H1 (cell line): ENCODE results near the gene QSOX1. TPM values are rescaled to one million over a fixed set of nuclear protein-coding genes. Genes with fewer than 3 reads are reported as not detected.

Experiments used
- CTCF ChIA-PET: fragments of 300-600 bp; sonication (Branson Sonifier 250); formaldehyde crosslinking; loops from one replicate; lab custom pipeline; 2021; ENCODE audit not compliant: partially characterized antibody; lab: Charles Lee
- POLR2A ChIA-PET: fragments of 300-600 bp; sonication (Branson Sonifier 250); formaldehyde crosslinking; loops from one replicate; lab custom pipeline; 2021; ENCODE audit warnings: inconsistent platforms; ENCODE audit not compliant: partially characterized antibody; lab: Charles Lee
- DNase-seq, 2 experiments: peaks; one replicate each; pipeline versions ENCODE4 v3.0.0 to v3.0.0-alpha.2; 2010 to 2022; ENCODE audit warnings: low spot score in 2 of 2, low read depth in 1 of 2, mixed read lengths in 1 of 2
- FAIRE-seq: peaks from 2 replicates; lab custom pipeline; 2011; peaks lifted over from hg19 to GRCh38; lab: Jason Lieb, UNC
- H2AFZ ChIP-seq: 2 replicates; pipeline ENCODE4 v1.8.1; 2012; ENCODE audit warnings: low read length, inconsistent platforms
- H2AK5ac ChIP-seq: 2 replicates; pipeline ENCODE4 v1.6.1; 2013; ENCODE audit warnings: low read depth, low read length
- H2BK120ac ChIP-seq: replicated peaks from 2 replicates; pipeline ENCODE3; 2013; ENCODE audit warnings: low read depth, low read length, inconsistent platforms
- H2BK12ac ChIP-seq: 2 replicates; pipeline ENCODE4 v1.6.1; 2013; ENCODE audit warnings: low read depth, low read length
- H2BK15ac ChIP-seq: 2 replicates; pipeline ENCODE4 v1.6.1; 2013; ENCODE audit warnings: low read length
- H2BK20ac ChIP-seq: 2 replicates; pipeline ENCODE4 v1.6.1; 2013; ENCODE audit warnings: low read length
- H2BK5ac ChIP-seq: 2 replicates; pipeline ENCODE4 v1.6.1; 2013; ENCODE audit warnings: low read depth, low read length
- H3K14ac ChIP-seq: 2 replicates; pipeline ENCODE4 v1.6.1; 2013; ENCODE audit warnings: inconsistent platforms; ENCODE audit not compliant: insufficient read length
- H3K18ac ChIP-seq: 2 replicates; pipeline ENCODE4 v1.6.1; 2013; ENCODE audit warnings: low read length; ENCODE audit errors: extremely low read depth
- H3K23ac ChIP-seq: 2 replicates; pipeline ENCODE4 v1.6.1; 2013; ENCODE audit warnings: inconsistent platforms; ENCODE audit not compliant: insufficient read length
- H3K23me2 ChIP-seq: 2 replicates; pipeline ENCODE4 v1.6.1; 2013; ENCODE audit warnings: low read depth, low read length
- H3K27ac ChIP-seq: 2 replicates; pipeline ENCODE4 v1.6.1; 2011; ENCODE audit warnings: low read depth, low read length, inconsistent platforms
- H3K27me3 ChIP-seq, 4 experiments: replicated peaks in 1 of 4; 1 replicate in 1 of 4; 2 replicates in 3 of 4; pipeline versions ENCODE4 v1.6.1 to v1.8.1; 2011 to 2013; ENCODE audit warnings: low read length in 3 of 4, mild to moderate bottlenecking in 3 of 4, inconsistent platforms in 2 of 4, mixed read lengths in 2 of 4, moderate library complexity in 1 of 4; ENCODE audit not compliant: control insufficient read depth in 3 of 4, insufficient read depth in 3 of 4; ENCODE audit errors: extremely low read depth in 1 of 4
- H3K36me3 ChIP-seq, 4 experiments: 2 replicates each; pipeline versions ENCODE4 v1.6.1 to v1.8.1; 2011 to 2013; ENCODE audit warnings: mild to moderate bottlenecking in 4 of 4, low read length in 3 of 4, moderate library complexity in 2 of 4, control low read depth in 1 of 4, inconsistent platforms in 1 of 4; ENCODE audit not compliant: insufficient read depth in 4 of 4, control insufficient read depth in 2 of 4
- H3K4ac ChIP-seq: replicated peaks from 2 replicates; pipeline ENCODE3; 2013; ENCODE audit warnings: low read length, low read depth, mixed read lengths, inconsistent platforms; ENCODE audit not compliant: insufficient read length
- H3K4me1 ChIP-seq, 4 experiments: replicated peaks in 1 of 4; 1 replicate in 1 of 4; 2 replicates in 3 of 4; pipeline versions ENCODE4 v1.6.1 to v1.8.1; 2011 to 2013; ENCODE audit warnings: low read length in 3 of 4, inconsistent platforms in 2 of 4, mixed read lengths in 1 of 4; ENCODE audit not compliant: insufficient read depth in 4 of 4, control insufficient read depth in 3 of 4
- H3K4me2 ChIP-seq, 2 experiments: 2 replicates each; pipeline versions ENCODE4 v1.6.1 to v1.8.1; 2011 to 2013; ENCODE audit warnings: low read depth in 2 of 2, low read length in 2 of 2, control low read depth in 1 of 2, inconsistent platforms in 1 of 2, mild to moderate bottlenecking in 1 of 2; ENCODE audit not compliant: insufficient read depth in 1 of 2
- H3K4me3 ChIP-seq, 4 experiments: fragments of 200-600, 300-600 bp in 1 of 4; sonication (generic), shearing (Covaris generic), sonication (Bioruptor Twin) in 1 of 4; 2 replicates each; pipeline versions ENCODE4 v1.5.1 to v1.8.1; 2011 to 2016; ENCODE audit warnings: low read length in 4 of 4, low read depth in 3 of 4, control low read depth in 2 of 4, inconsistent platforms in 2 of 4, mild to moderate bottlenecking in 2 of 4, mixed read lengths in 1 of 4, moderate library complexity in 1 of 4; ENCODE audit not compliant: insufficient read depth in 2 of 4; ENCODE audit errors: extremely low read depth in 1 of 4
- H3K56ac ChIP-seq: replicated peaks from 2 replicates; pipeline ENCODE3; 2013; ENCODE audit warnings: low read depth, mild to moderate bottlenecking, mixed read lengths, low read length, inconsistent platforms; ENCODE audit not compliant: insufficient read length
- H3K79me1 ChIP-seq: 2 replicates; pipeline ENCODE4 v1.6.1; 2013; ENCODE audit warnings: low read depth, low read length, control low read depth
- H3K79me2 ChIP-seq, 2 experiments: 2 replicates each; pipeline versions ENCODE4 v1.6.1 to v1.8.1; 2012 to 2013; ENCODE audit warnings: low read length in 2 of 2, mild to moderate bottlenecking in 2 of 2, inconsistent platforms in 1 of 2; ENCODE audit not compliant: insufficient read depth in 2 of 2, control insufficient read depth in 1 of 2
- H3K9ac ChIP-seq, 4 experiments: replicated peaks in 1 of 4; 1 replicate in 1 of 4; 2 replicates in 3 of 4; pipeline versions ENCODE4 v1.6.1 to v1.8.1; 2011 to 2013; ENCODE audit warnings: low read depth in 3 of 4, low read length in 3 of 4, control low read depth in 2 of 4, mild to moderate bottlenecking in 2 of 4, moderate library complexity in 2 of 4, inconsistent platforms in 1 of 4; ENCODE audit errors: extremely low read depth in 1 of 4
- H3K9me3 ChIP-seq, 2 experiments: 2 replicates each; pipeline versions ENCODE4 v1.6.1 to v1.8.1; 2012 to 2013; ENCODE audit warnings: mild to moderate bottlenecking in 2 of 2, moderate library complexity in 2 of 2, control low read depth in 1 of 2, inconsistent platforms in 1 of 2, low read depth in 1 of 2, low read length in 1 of 2, mixed read lengths in 1 of 2; ENCODE audit not compliant: insufficient read depth in 2 of 2
- H4K20me1 ChIP-seq, 2 experiments: replicated peaks in 1 of 2; 2 replicates each; pipeline versions ENCODE3 to v1.8.1; 2011 to 2013; ENCODE audit warnings: inconsistent platforms in 2 of 2, low read length in 2 of 2, mild to moderate bottlenecking in 1 of 2; ENCODE audit not compliant: insufficient read depth in 2 of 2, control insufficient read depth in 1 of 2
- H4K5ac ChIP-seq: 2 replicates; pipeline ENCODE4 v1.6.1; 2013; ENCODE audit warnings: low read length, low read depth, mixed read lengths, inconsistent platforms; ENCODE audit not compliant: insufficient read length
- H4K8ac ChIP-seq: 2 replicates; pipeline ENCODE4 v1.8.0; 2013; ENCODE audit warnings: mild to moderate bottlenecking, moderate library complexity, low read length, inconsistent platforms; ENCODE audit not compliant: insufficient read depth; ENCODE audit errors: extremely low read depth
- H4K91ac ChIP-seq: replicated peaks from 2 replicates; pipeline ENCODE3; 2013; ENCODE audit warnings: low read length, mixed read lengths, inconsistent platforms; ENCODE audit not compliant: insufficient read length
- WGBS, 2 experiments: shearing (Covaris generic) in 1 of 2; methylation state at CpG; one replicate each; pipeline versions ENCODE4 v1.1.6 to v1.1.7; 2013 to 2015; ENCODE audit warnings: low lambda C conversion rate in 2 of 2, mixed read lengths in 2 of 2, inconsistent platforms in 1 of 2, low coverage in 1 of 2, missing lambda C conversion rate in 1 of 2; ENCODE audit not compliant: insufficient replicate concordance in 2 of 2, insufficient coverage in 1 of 2, insufficient read length in 1 of 2; ENCODE audit errors: extremely low coverage in 1 of 2, missing lambda C conversion rate in 1 of 2; 5-methylcytosine and 5-hydroxymethylcytosine counted together
- polyA plus RNA-seq, 7 experiments: library from polyadenylated mRNA; depleted of rRNA in 3 of 7; stranded (reverse) in 5 of 7; unstranded in 2 of 7; fragments of >200 nt in 5 of 7; fragments of 200-250 nt in 2 of 7; gene quantifications; 1 replicate in 5 of 7; 2 replicates in 1 of 7; 4 replicates in 1 of 7; pipeline versions ENCODE4 v1.2.1 to v1.2.3, GENCODE V29; 2011 to 2013; ENCODE audit warnings: missing spikeins in 2 of 7, mixed read lengths in 2 of 7
- total RNA-seq: library from RNA; stranded (reverse); fragmentation: NEBNext Ultra II Directional; extraction: Animal tissue kit (Norgen Biotek cat#: 25700); gene quantifications from 2 replicates; pipeline ENCODE4 v1.2.1, GENCODE V29; 2021

The QSOX1 gene
- total and polyA plus RNA-seq, 2 of the 8 experiments (the other 6 are each of a cell fraction or from before 2014, with no cell fraction given), result 97.7 to 123 TPM

DNA sequence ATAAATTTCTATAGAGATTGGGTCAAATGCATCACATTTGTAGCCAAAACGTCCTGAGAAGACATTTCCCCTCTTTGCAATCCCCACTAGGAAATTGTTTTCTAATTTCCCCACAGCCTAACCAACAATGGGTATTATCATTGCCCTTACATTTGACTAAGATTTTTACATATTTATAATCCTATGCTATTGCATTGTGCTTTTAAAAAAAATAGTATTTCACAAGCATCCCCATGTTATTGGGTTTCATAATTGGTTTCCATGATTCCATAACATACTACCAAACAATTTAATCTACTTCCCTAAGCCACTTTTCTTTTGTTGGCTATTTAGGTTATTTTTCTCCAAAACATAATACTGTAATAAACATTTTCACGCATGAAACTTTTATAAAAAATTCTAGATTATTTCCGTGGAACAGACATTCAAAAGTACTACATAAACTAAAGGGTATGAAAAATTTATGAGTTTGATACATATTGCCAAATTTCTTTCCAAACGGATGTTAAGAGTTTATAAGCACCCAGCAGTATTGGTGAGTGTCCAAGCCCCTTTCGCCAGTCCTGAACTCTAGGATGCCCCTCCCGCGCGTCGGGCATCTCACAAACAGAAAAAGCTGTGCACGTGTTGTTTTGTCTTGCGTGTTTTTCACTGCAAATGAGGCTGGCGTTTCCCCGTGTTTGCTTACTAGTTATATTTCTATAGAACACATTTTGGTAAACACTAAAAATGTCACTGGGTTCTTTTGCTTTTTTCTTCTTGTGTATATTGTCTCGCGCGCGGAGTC is 73.4 kb downstream of the QSOX1 start:
- 0 out of 8 replicates have a peak overlapping the region, but pooled peaks of 1 of the 4 experiments have one; percentile 67 for H3K4me3 ChIP-seq
- H3K4me2 ChIP-seq, result peak overlapping the region in 1 of 2 experiments; percentile 91; a peak in 2 of 4 replicates
- H2AFZ ChIP-seq, result no peak overlapping the region
- peaks cover 0 to 9% of the 10 kb centered on the region in 2 experiments for H4K20me1 ChIP-seq
- 45% methylated on average over 17 of the region's 17 CpGs; no CpG with 5 or more reads in 1 of the 2 experiments for WGBS, 2 experiments
- H2BK15ac ChIP-seq, result no peak overlapping the region
- no peak for DNase-seq
- FAIRE-seq, result no peak
- peaks cover 0 to 4% of the 10 kb centered on the region in 2 experiments; a peak in 1 of 4 replicates for H3K9me3 ChIP-seq
- H3K36me3 ChIP-seq, result no peaks in the 10 kb centered on the region; a peak in 1 of 8 replicates
- H3K27me3 ChIP-seq, result peaks cover 23 to 56% (median 43%) of the 10 kb centered on the region in 4 experiments
- H3K79me1 ChIP-seq, result peaks cover 2% of the 10 kb centered on the region; the same call in 1 of the 2 replicates
- no peak overlapping the region for H2AK5ac ChIP-seq
- H2BK12ac ChIP-seq, result peak overlapping the region; percentile 94; the same call in 1 of the 2 replicates
- no peak overlapping the region for H3K18ac ChIP-seq
- ChIA-PET CTCF (interaction anchor here (0.6 to 1.3 kb wide), 2 partner anchors 40 to 199 kb away, joined by 3 read pairs; no protein-coding TSS in a partner anchor), POLR2A (interaction anchor here (3.9 kb wide), 1 partner anchor 11 kb away, joined by 26 read pairs; no protein-coding TSS in a partner anchor)
- no peak overlapping the region for H3K14ac ChIP-seq
- H4K5ac ChIP-seq, result no peak overlapping the region
- H2BK5ac ChIP-seq, result no peak overlapping the region
- H4K8ac ChIP-seq, result no peak overlapping the region
- H2BK120ac ChIP-seq, result no peak overlapping the region
- H3K9ac ChIP-seq, result no peak overlapping the region
- H3K79me2 ChIP-seq, result no peaks in the 10 kb centered on the region
- H3K4ac ChIP-seq, result no peak overlapping the region
- H2BK20ac ChIP-seq, result no peak overlapping the region
- no peak overlapping the region for H3K23ac ChIP-seq
- peaks cover 12 to 25% (median 15%) of the 10 kb centered on the region in 4 experiments for H3K4me1 ChIP-seq
- no peak overlapping the region for H3K27ac ChIP-seq
- H3K23me2 ChIP-seq, result peaks cover 26% of the 10 kb centered on the region; the same call in 1 of the 2 replicates
- H4K91ac ChIP-seq, result no peak overlapping the region
- H3K56ac ChIP-seq, result no peak overlapping the region
